AG10803 (cell line): ENCODE results near the gene IST1.
A peak's percentile ranks its signal among the peaks of the same experiment; 100 is the strongest.

ENCODE experiments used
- DNase-seq: peaks from one replicate; pipeline ENCODE4 v3.0.0; 2010; ENCODE audit warnings: low read depth
- H3K4me3 ChIP-seq: 2 replicates; pipeline ENCODE4 v1.5.1; 2011; ENCODE audit warnings: mild to moderate bottlenecking, low read length, control low read depth
- CTCF ChIP-seq: conservative IDR thresholded peaks from 2 replicates; pipeline ENCODE4 v1.5.1; 2011; ENCODE audit warnings: mild to moderate bottlenecking, low read length, control low read depth, inconsistent platforms

The IST1 gene

DNA sequence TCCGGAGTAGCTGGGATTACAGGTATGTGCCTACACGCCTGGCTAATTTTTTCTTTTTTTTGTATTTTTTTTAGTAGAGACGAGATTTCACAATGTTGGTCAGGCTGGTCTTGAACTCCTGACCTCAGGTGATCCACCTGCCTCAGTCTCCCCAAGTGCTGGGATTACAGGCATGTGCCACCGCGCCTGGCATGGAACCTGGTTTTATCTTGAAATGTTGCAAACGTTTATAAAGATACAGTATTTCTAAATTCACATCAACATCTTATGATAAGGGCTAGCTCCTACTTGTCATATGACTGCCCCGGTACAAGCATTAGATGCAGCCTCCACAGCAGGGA lies 1.5 kb upstream of the IST1 start:
- peak overlapping the region; percentile 88 for H3K4me3 ChIP-seq
- TF ChIP-seq CTCF = no peak
- DNase-seq = no peak

GRCh38 chr16:71894229-71894920 lies 956 bp upstream of the IST1 start:
- H3K4me3 ChIP-seq = peak overlapping the region; percentile 88
- DNase-seq = peak; percentile 56
- TF ChIP-seq CTCF = peak; percentile 21; the same call in 1 of the 2 replicates

GRCh38 chr16:71895679-71896365 lies 491 bp downstream of the IST1 start:
- peak; percentile 61 for DNase-seq
- no peak for TF ChIP-seq CTCF
- peak overlapping the region; percentile 88 for H3K4me3 ChIP-seq

DNA sequence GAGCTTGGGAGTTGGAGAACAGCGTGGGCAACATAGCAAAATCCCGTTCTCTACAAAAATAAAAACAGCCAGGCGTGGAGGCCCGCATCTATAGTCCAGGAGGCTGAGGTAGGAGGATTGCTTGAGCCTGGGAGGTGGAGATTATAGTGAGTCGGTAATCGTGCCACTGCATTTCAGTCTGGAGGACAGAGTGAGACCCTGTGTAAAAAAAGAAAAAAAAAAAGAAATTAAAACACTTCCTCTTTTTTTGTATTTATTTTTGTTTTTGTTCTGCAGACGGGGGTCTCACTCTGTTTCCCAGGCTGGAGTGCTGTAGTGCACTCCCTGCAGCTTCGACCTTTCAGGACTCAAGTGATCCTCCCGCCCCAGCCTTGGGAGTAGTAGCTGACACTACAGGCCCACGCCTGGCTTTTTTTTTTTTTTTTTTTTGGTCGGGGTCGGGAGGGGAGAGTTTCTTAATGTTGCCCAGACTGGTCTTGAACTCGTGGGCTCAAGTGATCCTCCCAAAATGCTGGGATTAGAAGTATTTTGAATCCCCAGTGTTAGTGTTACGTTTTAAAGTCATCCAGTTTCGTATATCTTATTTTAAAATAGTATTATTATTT lies 1.5 kb downstream of the IST1 start:
- peak overlapping the region; percentile 88 for H3K4me3 ChIP-seq
- no peak for TF ChIP-seq CTCF
- no peak for DNase-seq

DNA sequence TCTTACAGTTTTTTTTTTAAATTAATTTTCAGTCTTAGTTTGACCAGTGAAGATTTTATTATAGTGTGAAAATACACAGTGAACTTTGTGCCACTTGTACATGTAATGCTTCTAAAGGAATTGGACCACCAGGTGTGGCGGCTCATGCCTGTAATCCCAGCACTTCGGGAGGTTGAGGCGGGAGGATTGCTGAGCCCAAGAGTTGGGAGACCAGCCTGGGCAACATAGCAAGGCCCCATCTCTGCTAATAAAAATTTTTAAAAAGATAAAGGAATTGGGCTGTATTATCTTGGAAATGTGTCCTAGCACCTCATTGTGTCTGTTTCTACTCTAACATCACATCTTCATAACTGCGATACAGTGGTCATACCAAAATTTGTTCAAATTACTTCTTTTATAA lies 3.8 kb downstream of the IST1 start:
- TF ChIP-seq CTCF = no peak
- no peak overlapping the region for H3K4me3 ChIP-seq
- DNase-seq = no peak

DNA sequence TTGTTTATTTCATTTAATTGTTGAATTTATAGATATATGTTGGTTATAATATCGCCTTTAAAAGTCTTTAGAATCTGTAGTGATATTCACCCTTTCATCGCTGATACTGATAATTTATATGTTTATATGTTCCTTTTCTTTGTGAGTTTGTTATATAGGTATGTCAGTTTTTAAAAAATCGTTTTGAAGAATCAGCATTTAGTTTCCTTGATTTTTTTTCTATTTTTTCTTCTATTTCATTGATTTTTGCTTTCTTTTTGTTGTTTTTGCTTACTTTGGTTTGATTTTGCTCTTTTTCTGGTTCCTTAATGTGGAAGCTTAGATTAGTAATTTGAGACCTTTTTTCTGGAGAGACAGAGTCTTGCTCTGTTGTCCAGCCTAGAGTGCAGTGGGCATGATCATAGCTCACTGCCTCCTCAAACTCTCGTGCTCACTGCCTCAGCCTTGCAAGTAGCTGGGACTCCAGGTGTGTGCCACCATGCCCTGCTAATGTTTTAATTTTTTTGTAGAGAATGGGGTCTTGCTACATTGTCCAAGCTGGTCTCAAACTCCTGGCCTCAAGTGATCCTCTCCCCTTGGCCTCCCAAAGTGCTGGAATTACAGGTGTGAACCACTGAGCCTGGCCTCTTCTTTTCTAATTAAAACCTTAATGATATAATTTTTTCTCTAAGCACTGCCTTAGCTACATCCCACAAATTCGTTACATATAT lies 7.5 kb downstream of the IST1 start:
- no peak for DNase-seq
- no peak overlapping the region for H3K4me3 ChIP-seq
- no peak for TF ChIP-seq CTCF
